Astrocyte (in vitro differentiated cells and primary cell): ENCODE data around the gene MYO1A. TPM values are rescaled to one million over a fixed set of nuclear protein-coding genes. Genes with fewer than 3 reads are reported as not detected.

Experiments
- DNase-seq: peaks from one replicate; pipeline ENCODE4 v3.0.0-alpha.2; 2010; ENCODE audit warnings: low read depth
- FAIRE-seq: peaks from 2 replicates; lab custom pipeline; 2011; peaks lifted over from hg19 to GRCh38; lab: Jason Lieb, UNC
- H2AFZ ChIP-seq: 2 replicates; pipeline ENCODE4 v1.6.0; 2012; ENCODE audit warnings: low read depth, low read length, inconsistent platforms
- H3K27ac ChIP-seq: 2 replicates; pipeline ENCODE4 v1.5.1; 2011; ENCODE audit warnings: low read depth, low read length, inconsistent platforms
- H3K27me3 ChIP-seq: 2 replicates; pipeline ENCODE4 v1.6.0; 2011; ENCODE audit warnings: low read length, inconsistent platforms; ENCODE audit not compliant: insufficient read depth
- H3K36me3 ChIP-seq: 2 replicates; pipeline ENCODE4 v1.5.1; 2011; ENCODE audit warnings: low read length, inconsistent platforms; ENCODE audit not compliant: insufficient read depth
- H3K4me1 ChIP-seq: 2 replicates; pipeline ENCODE4 v1.5.1; 2011; ENCODE audit warnings: low read length, inconsistent platforms; ENCODE audit not compliant: insufficient read depth
- H3K4me2 ChIP-seq: 2 replicates; pipeline ENCODE4 v1.6.0; 2012; ENCODE audit warnings: low read length, inconsistent platforms
- H3K4me3 ChIP-seq: 2 replicates; pipeline ENCODE4 v1.5.1; 2011; ENCODE audit warnings: low read depth, mild to moderate bottlenecking, low read length, inconsistent platforms; ENCODE audit not compliant: insufficient read depth
- H3K79me2 ChIP-seq: 2 replicates; pipeline ENCODE4 v1.6.0; 2012; ENCODE audit warnings: mild to moderate bottlenecking, low read length, inconsistent platforms; ENCODE audit not compliant: insufficient read depth
- H3K9ac ChIP-seq: 2 replicates; pipeline ENCODE4 v1.6.0; 2012; ENCODE audit warnings: mild to moderate bottlenecking, low read length, inconsistent platforms
- H3K9me3 ChIP-seq: 2 replicates; pipeline ENCODE4 v1.5.1; 2012; ENCODE audit warnings: low read depth, mild to moderate bottlenecking, low read length, inconsistent platforms; ENCODE audit not compliant: insufficient read depth
- H4K20me1 ChIP-seq: 2 replicates; pipeline ENCODE4 v1.6.0; 2012; ENCODE audit warnings: low read length, inconsistent platforms; ENCODE audit not compliant: insufficient read depth
- H3K27ac Mint-ChIP-seq: one replicate; pipeline ENCODE4 v1.8.0; 2021; ENCODE audit warnings: mild to moderate bottlenecking, mixed read lengths; ENCODE audit not compliant: unreplicated experiment
- H3K27me3 Mint-ChIP-seq: one replicate; pipeline ENCODE4 v1.8.0; 2021; ENCODE audit warnings: low read depth, mixed read lengths; ENCODE audit not compliant: unreplicated experiment
- H3K36me3 Mint-ChIP-seq: one replicate; pipeline ENCODE4 v1.8.0; 2021; ENCODE audit warnings: low read depth, mixed read lengths; ENCODE audit not compliant: unreplicated experiment
- H3K4me1 Mint-ChIP-seq: one replicate; pipeline ENCODE4 v1.8.0; 2021; ENCODE audit warnings: low read depth, mixed read lengths; ENCODE audit not compliant: unreplicated experiment
- H3K4me3 Mint-ChIP-seq: one replicate; pipeline ENCODE4 v1.8.0; 2021; ENCODE audit warnings: mild to moderate bottlenecking, moderate library complexity, mixed read lengths; ENCODE audit not compliant: unreplicated experiment
- H3K9me3 Mint-ChIP-seq: one replicate; pipeline ENCODE4 v1.8.0; 2021; ENCODE audit warnings: mild to moderate bottlenecking, mixed read lengths; ENCODE audit not compliant: unreplicated experiment
- CTCF ChIP-seq: IDR thresholded peaks from 2 replicates; pipeline ENCODE4 v1.5.1; 2011; ENCODE audit warnings: low read depth, mild to moderate bottlenecking, inconsistent platforms, low read length, moderate library complexity; ENCODE audit not compliant: insufficient read depth
- EZH2 ChIP-seq: IDR thresholded peaks from 2 replicates; pipeline ENCODE4 v1.6.1; 2012; ENCODE audit warnings: mild to moderate bottlenecking, low read length, inconsistent platforms; ENCODE audit not compliant: insufficient read depth
- total RNA-seq: library from RNA; stranded (reverse); gene quantifications from 2 replicates; pipeline ENCODE4 v1.2.1, GENCODE V29; 2021

The MYO1A gene
- total RNA-seq, 1 donor from 2014 or later, result 0.34 TPM

GRCh38 chr12:57087691-57088353 is 37.9 kb upstream of the MYO1A start:
- H4K20me1 ChIP-seq, result peaks cover 33% of the 10 kb centered on the region
- H3K4me1 ChIP-seq, result peaks cover 43% of the 10 kb centered on the region
- H3K4me2 ChIP-seq, result peak overlapping the region; percentile 96
- H3K27ac Mint-ChIP-seq, result peak overlapping the region; percentile 98
- peaks cover 24% of the 10 kb centered on the region for H3K4me1 Mint-ChIP-seq
- peaks cover 12% of the 10 kb centered on the region for H3K36me3 Mint-ChIP-seq
- H3K36me3 ChIP-seq, result peaks cover 11% of the 10 kb centered on the region
- FAIRE-seq (no peak), DNase-seq (peak; percentile 94)
- H3K9me3 ChIP-seq, result no peaks in the 10 kb centered on the region
- TF ChIP-seq CTCF (no peak), EZH2 (no peak)
- H3K27me3 Mint-ChIP-seq, result no peaks in the 10 kb centered on the region
- H2AFZ ChIP-seq, result peak overlapping the region; percentile 70
- H3K27ac ChIP-seq, result peak overlapping the region; percentile 98
- H3K9me3 Mint-ChIP-seq, result no peaks in the 10 kb centered on the region
- H3K9ac ChIP-seq, result peak overlapping the region; percentile 94
- peak overlapping the region; percentile 86 for H3K4me3 Mint-ChIP-seq
- H3K27me3 ChIP-seq, result no peaks in the 10 kb centered on the region
- peak overlapping the region; percentile 60 for H3K4me3 ChIP-seq
- peaks cover 39% of the 10 kb centered on the region for H3K79me2 ChIP-seq

- H2AFZ ChIP-seq, result peak overlapping the region; percentile 70
- no peak for TF ChIP-seq EZH2
- TF ChIP-seq CTCF, result no peak
- H3K4me1 ChIP-seq, result peaks cover 36% of the 10 kb centered on the region
- no peaks in the 10 kb centered on the region for H3K9me3 Mint-ChIP-seq
- H3K36me3 ChIP-seq, result peaks cover 6% of the 10 kb centered on the region
- H3K4me3 ChIP-seq, result peak overlapping the region; percentile 83
- FAIRE-seq, result no peak
- H3K9ac ChIP-seq, result peak overlapping the region; percentile 94
- H3K27ac Mint-ChIP-seq, result peak overlapping the region; percentile 98
- peaks cover 8% of the 10 kb centered on the region for H3K36me3 Mint-ChIP-seq
- peak overlapping the region; percentile 98 for H3K27ac ChIP-seq
- H3K4me3 Mint-ChIP-seq, result peak overlapping the region; percentile 87
- H3K27me3 ChIP-seq, result no peaks in the 10 kb centered on the region
- peak overlapping the region; percentile 96 for H3K4me2 ChIP-seq
- no peaks in the 10 kb centered on the region for H3K9me3 ChIP-seq
- H4K20me1 ChIP-seq, result peaks cover 27% of the 10 kb centered on the region
- no peaks in the 10 kb centered on the region for H3K27me3 Mint-ChIP-seq
- peaks cover 19% of the 10 kb centered on the region for H3K4me1 Mint-ChIP-seq
- DNase-seq, result peak; percentile 77
- H3K79me2 ChIP-seq, result peaks cover 32% of the 10 kb centered on the region
Measured at GRCh38 chr12:57087010-57087690, 37.2 kb upstream of the MYO1A start.
